Testis (tissue), 3 donors: ENCODE results near the gene CARMIL3. TPM values are rescaled to one million over a fixed set of nuclear protein-coding genes. Genes with fewer than 3 reads are reported as not detected.

Experiments
- DNase-seq: peaks from one replicate; pipeline ENCODE4 v3.0.0-alpha.2; 2019
- H3K27ac ChIP-seq, 2 donors: fragments of 200-600 bp; sonication (generic); one replicate each; pipeline ENCODE4 v1.5.1; 2019
- H3K27me3 ChIP-seq: fragments of 200-600 bp; sonication (generic); one replicate; pipeline ENCODE4 v1.5.1; 2019
- H3K36me3 ChIP-seq: fragments of 200-600 bp; sonication (generic); one replicate; pipeline ENCODE4 v1.5.1; 2017; ENCODE audit warnings: low read depth; ENCODE audit errors: missing control alignments
- H3K4me1 ChIP-seq: fragments of 200-600 bp; sonication (generic); one replicate; pipeline ENCODE4 v1.5.1; 2019
- H3K4me3 ChIP-seq, 2 donors: fragments of 200-600 bp; sonication (generic); one replicate each; pipeline ENCODE4 v1.5.1; 2017 to 2019
- H3K9me3 ChIP-seq: fragments of 200-600 bp; sonication (generic); one replicate; pipeline ENCODE4 v1.5.1; 2017
- CTCF ChIP-seq, 3 experiments: fragments of 450-650 bp in 2 of 3; fragments of 200-600 bp in 1 of 3; sonication (generic) in 1 of 3; IDR thresholded peaks; one replicate each; pipeline ENCODE4 v1.5.1; 2016 to 2019; ENCODE audit warnings: antibody characterized with exemption in 3 of 3, mild to moderate bottlenecking in 2 of 3, moderate library complexity in 1 of 3
- POLR2A ChIP-seq: fragments of 450-650 bp; IDR thresholded peaks from one replicate; pipeline ENCODE4 v1.6.1; 2017; ENCODE audit warnings: antibody characterized with exemption, mild to moderate bottlenecking, moderate library complexity
- WGBS, 2 donors: methylation state at CpG; one replicate each; pipeline ENCODE4 v1.1.5; 2018; 5-methylcytosine and 5-hydroxymethylcytosine counted together
- intact Hi-C: fragments of 100-400 bp; cut with DNase I; formaldehyde crosslinking; loops from one replicate; pipeline ENCODE4 v1.15.1; 2023; ENCODE audit warnings: low total_unique reads
- polyA plus RNA-seq: library from polyadenylated mRNA; stranded (reverse); fragments of 350-450 nt; fragmentation: Illumina TruSeq; extraction: RNeasy Lipid Tissue Mini Kit (QIAGEN cat#74804); gene quantifications from one replicate; pipeline ENCODE4 v1.2.3, GENCODE V29; 2014; ENCODE audit warnings: low read depth, low replicate concordance; ENCODE audit not compliant: insufficient read depth
- total RNA-seq, 2 donors: library from RNA; depleted of rRNA; stranded (reverse); fragments of >200 nt; gene quantifications; one replicate each; pipeline ENCODE4 v1.2.3, GENCODE V29; 2016

CARMIL3 gene
- total and polyA plus RNA-seq, 3 donors from 2014 or later, result 6.8 to 8.6 (median 7.7) TPM

GRCh38 chr14:24093207-24093900, 41.5 kb downstream of the CARMIL3 start:
- Histone ChIP-seq H3K27me3 (no peaks in the 10 kb centered on the region), H3K4me1 (peaks cover 12% of the 10 kb centered on the region), H3K36me3 (no peaks in the 10 kb centered on the region), H3K9me3 (no peaks in the 10 kb centered on the region), H3K27ac (peak overlapping the region in 1 of 2 donors; percentile 82), H3K4me3 (peak overlapping the region; percentile 54 to 89)
- no peak for DNase-seq
- TF ChIP-seq POLR2A, result no peak
- TF ChIP-seq CTCF (IDR thresholded peaks at IDR 0.05), result no peak
- intact Hi-C loops, result no loop called here
- WGBS, 2 donors, result 42 to 77% methylated on average over 19 of the region's 19 CpGs

GRCh38 chr14:24093901-24094840, 42.4 kb downstream of the CARMIL3 start, which contains the start of gene PCK2:
Gene PCK2, plus strand, starts transcription at chr14:24094311. Its CDS starts 95 bp downstream, at chr14:24094406.
- intact Hi-C loops, result no loop called here
- no peaks in the 10 kb centered on the region for H3K9me3 ChIP-seq
- WGBS, 2 donors, result 0 to 1% methylated on average over 26 to 68 of the region's 68 CpGs

GRCh38 chr14:24094841-24095270, 43.0 kb downstream of the CARMIL3 start:
- Histone ChIP-seq H3K27me3 (no peaks in the 10 kb centered on the region), H3K4me1 (peaks cover 12% of the 10 kb centered on the region), H3K4me3 (peak overlapping the region; percentile 54 to 89), H3K9me3 (no peaks in the 10 kb centered on the region), H3K36me3 (no peaks in the 10 kb centered on the region), H3K27ac (peak overlapping the region; percentile 82 to 85)
- TF ChIP-seq POLR2A (no peak), CTCF (IDR thresholded peaks at IDR 0.05) (no peak)
- DNase-seq, result peak; percentile 22
- intact Hi-C loops, result no loop called here
- WGBS, 2 donors, result 12 to 13% methylated on average over 13 to 14 of the region's 14 CpGs

More at GRCh38 chr14:24093901-24094840, 42.4 kb downstream of the CARMIL3 start, which contains the start of gene PCK2:
- Histone ChIP-seq H3K27me3 (no peaks in the 10 kb centered on the region), H3K4me1 (peaks cover 12% of the 10 kb centered on the region), H3K27ac (peak within 1 kb of the TSS; percentile 82 to 85), H3K4me3 (peak within 1 kb of the TSS; percentile 54 to 89), H3K36me3 (no peaks in the 10 kb centered on the region)
- DNase-seq, result peak; percentile 82
- no peak for TF ChIP-seq POLR2A

- DNase-seq, result peak; percentile 29
- 44 to 56% methylated on average over 8 to 12 of the region's 12 CpGs for WGBS, 2 donors
These were observed 43.7 kb downstream of the CARMIL3 start for GRCh38 chr14:24095271-24096068.

More at GRCh38 chr14:24095271-24096068, 43.7 kb downstream of the CARMIL3 start:
- peak overlapping the region; percentile 82 to 85 for H3K27ac ChIP-seq
- no peak for TF ChIP-seq POLR2A
- no peak for TF ChIP-seq CTCF (IDR thresholded peaks at IDR 0.05)
- H3K36me3 ChIP-seq, result no peaks in the 10 kb centered on the region
- peaks cover 12% of the 10 kb centered on the region for H3K4me1 ChIP-seq
- no peaks in the 10 kb centered on the region for H3K9me3 ChIP-seq
- peak overlapping the region in 1 of 2 donors; percentile 89 for H3K4me3 ChIP-seq
- intact Hi-C loops, result no loop called here
- no peaks in the 10 kb centered on the region for H3K27me3 ChIP-seq
